MM.1S (cell line): ENCODE results near the gene TNFRSF8.

Experiments
- EZH2 ChIP-seq: fragments of 300-600 bp; sonication (generic); optimal IDR thresholded peaks from 2 replicates; pipeline ENCODE3; 2017; ENCODE audit warnings: low read depth, mild to moderate bottlenecking, antibody characterized with exemption, low read length, mixed read lengths
- EZH2phosphoT487 ChIP-seq: fragments of 300-600 bp; sonication (generic); IDR thresholded peaks from 2 replicates; pipeline ENCODE4 v1.6.1; 2018; ENCODE audit warnings: antibody characterized with exemption, low read length
- TF ChIP-seq, protein P1 (sequence below): fragments of 300-600 bp; sonication (generic); IDR thresholded peaks from 2 replicates; pipeline ENCODE4 v1.5.1; 2016; ENCODE audit warnings: antibody characterized with exemption, low read length, mixed read lengths

GRCh38 chr1:12096615-12097014 is 33.5 kb downstream of the TNFRSF8 start:
- TF ChIP-seq, protein P1, sequence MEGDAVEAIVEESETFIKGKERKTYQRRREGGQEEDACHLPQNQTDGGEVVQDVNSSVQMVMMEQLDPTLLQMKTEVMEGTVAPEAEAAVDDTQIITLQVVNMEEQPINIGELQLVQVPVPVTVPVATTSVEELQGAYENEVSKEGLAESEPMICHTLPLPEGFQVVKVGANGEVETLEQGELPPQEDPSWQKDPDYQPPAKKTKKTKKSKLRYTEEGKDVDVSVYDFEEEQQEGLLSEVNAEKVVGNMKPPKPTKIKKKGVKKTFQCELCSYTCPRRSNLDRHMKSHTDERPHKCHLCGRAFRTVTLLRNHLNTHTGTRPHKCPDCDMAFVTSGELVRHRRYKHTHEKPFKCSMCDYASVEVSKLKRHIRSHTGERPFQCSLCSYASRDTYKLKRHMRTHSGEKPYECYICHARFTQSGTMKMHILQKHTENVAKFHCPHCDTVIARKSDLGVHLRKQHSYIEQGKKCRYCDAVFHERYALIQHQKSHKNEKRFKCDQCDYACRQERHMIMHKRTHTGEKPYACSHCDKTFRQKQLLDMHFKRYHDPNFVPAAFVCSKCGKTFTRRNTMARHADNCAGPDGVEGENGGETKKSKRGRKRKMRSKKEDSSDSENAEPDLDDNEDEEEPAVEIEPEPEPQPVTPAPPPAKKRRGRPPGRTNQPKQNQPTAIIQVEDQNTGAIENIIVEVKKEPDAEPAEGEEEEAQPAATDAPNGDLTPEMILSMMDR, result no peak
- TF ChIP-seq EZH2 (no peak), EZH2phosphoT487 (no peak)
